Heart left ventricle (tissue), 16 donors: ENCODE measurements around the gene TMBIM4. TPM values are rescaled to one million over a fixed set of nuclear protein-coding genes. Genes with fewer than 3 reads are reported as not detected.

Experiments used
- ATAC-seq, 4 donors: fragments of 200-7000 bp; cut with Tn5 transposase; one replicate each; pipeline ENCODE4 v1.9.1; 2020 to 2022; ENCODE audit warnings: moderate library complexity in 4 of 4, mild to moderate bottlenecking in 3 of 4, moderate number of reproducible peaks in 1 of 4
- DNase-seq, 5 donors: peaks; one replicate each; pipeline ENCODE4 v3.0.0-alpha.2; 2020
- H3K27ac ChIP-seq, 12 donors: fragments of 200-600 bp; sonication (generic) in 4 of 12; one replicate each; pipeline versions ENCODE4 v1.5.0 to v1.8.0; 2016 to 2022; ENCODE audit warnings: mild to moderate bottlenecking in 2 of 12
- H3K27me3 ChIP-seq, 9 donors: fragments of 200-600 bp; sonication (generic) in 2 of 9; one replicate each; pipeline versions ENCODE4 v1.5.1 to v1.8.0; 2016 to 2022; ENCODE audit warnings: mild to moderate bottlenecking in 3 of 9
- H3K36me3 ChIP-seq, 9 donors: fragments of 200-600 bp; sonication (generic) in 2 of 9; one replicate each; pipeline versions ENCODE4 v1.5.0 to v1.8.0; 2018 to 2022; ENCODE audit warnings: mild to moderate bottlenecking in 2 of 9
- H3K4me1 ChIP-seq, 12 donors: fragments of 200-600 bp; sonication (generic) in 4 of 12; one replicate each; pipeline versions ENCODE4 v1.5.0 to v1.8.0; 2016 to 2022; ENCODE audit warnings: mild to moderate bottlenecking in 3 of 12
- H3K4me3 ChIP-seq, 12 donors: fragments of 200-600 bp; sonication (generic) in 4 of 12; one replicate each; pipeline versions ENCODE4 v1.5.0 to v1.8.0; 2017 to 2022; ENCODE audit warnings: mild to moderate bottlenecking in 9 of 12, moderate library complexity in 4 of 12
- H3K9me3 ChIP-seq, 12 donors: fragments of 200-600 bp; sonication (generic) in 4 of 12; one replicate each; pipeline versions ENCODE4 v1.5.0 to v1.8.0; 2016 to 2022; ENCODE audit warnings: mild to moderate bottlenecking in 1 of 12
- CTCF ChIP-seq, 12 donors: fragments of 200-600 bp; sonication (generic) in 4 of 12; IDR thresholded peaks; one replicate each; pipeline versions ENCODE4 v1.5.0 to v1.8.0; 2018 to 2022; ENCODE audit warnings: antibody characterized with exemption in 12 of 12, mild to moderate bottlenecking in 5 of 12
- POLR2A ChIP-seq, 2 donors: fragments of 450-650 bp; IDR thresholded peaks; one replicate each; pipeline ENCODE4 v1.6.1; 2017; ENCODE audit warnings: antibody characterized with exemption in 2 of 2, mild to moderate bottlenecking in 2 of 2, moderate library complexity in 2 of 2
- WGBS, 4 donors: extraction: QIAGEN DNeasy Blood & Tissue Kit in 2 of 4; methylation state at CpG; one replicate each; pipeline versions ENCODE4 v1.1.5 to v1.1.7; 2013 to 2018; 5-methylcytosine and 5-hydroxymethylcytosine counted together
- intact Hi-C, 10 donors: fragments of 100-400 bp; cut with DNase I; formaldehyde crosslinking; loops; one replicate each; pipeline versions ENCODE4 v1.11.1 to v1.14.2; 2022
- polyA plus RNA-seq, 2 donors: library from polyadenylated mRNA; stranded (reverse); fragments of 200-250 nt; gene quantifications; one replicate each; pipeline ENCODE4 v1.2.3, GENCODE V29; 2013
- total RNA-seq, 9 donors: library from RNA; depleted of rRNA in 2 of 9; stranded (reverse); fragments of >200 nt in 2 of 9; fragmentation: NEBNext Ultra II Directional in 3 of 9; extraction: Animal tissue kit (Norgen Biotek cat#: 25700) in 3 of 9; gene quantifications; one replicate each; pipeline versions ENCODE4 v1.1.0 to v1.2.4, GENCODE V29; 2016 to 2023
- donor health status: ischemic (EF 13 %, LVEDD 7.1; RV severe dilation, severe dysfunction).
- donor health status: healthy with polysubstance abuse.
- donor health status: DM: no; HTN: yes; CAD: no.
- donor health status: DM: no; HTN: no; CAD: no.
- donor health status: ischemic (EF 25% LVEDD 6.9; RV normal size, moderate dysfunction).
- donor health status: ischemic (EF 25% LVEDD 5.7; RV mildly dilated, moderate dysfunction).
- donor health status: healthy.
- donor health status: DM: yes; HTN: yes; CAD: no.
- donor health status: ischemic (EF 35%, LVEDD 5.7; RV mildly dilated, moderate dysfunction).
- donor health status: nonischemic (EF 11% LVEDD 7.7; RV severe dilation, severe dysfunction).
- donor health status: DM: yes; HTN: yes; CAD: no.
- donor health status: PGD.
- donor health status: ischemic (EF 29% LVEDD 5.4; RV normal size, mild dysfunction).
- donor health status: nonischemic (EF 23%, LVEDD 6.1; RV moderate dilation, normal function).

The TMBIM4 gene
- total and polyA plus RNA-seq, 11 donors: 52.2 to 131 (median 86.2) TPM

DNA sequence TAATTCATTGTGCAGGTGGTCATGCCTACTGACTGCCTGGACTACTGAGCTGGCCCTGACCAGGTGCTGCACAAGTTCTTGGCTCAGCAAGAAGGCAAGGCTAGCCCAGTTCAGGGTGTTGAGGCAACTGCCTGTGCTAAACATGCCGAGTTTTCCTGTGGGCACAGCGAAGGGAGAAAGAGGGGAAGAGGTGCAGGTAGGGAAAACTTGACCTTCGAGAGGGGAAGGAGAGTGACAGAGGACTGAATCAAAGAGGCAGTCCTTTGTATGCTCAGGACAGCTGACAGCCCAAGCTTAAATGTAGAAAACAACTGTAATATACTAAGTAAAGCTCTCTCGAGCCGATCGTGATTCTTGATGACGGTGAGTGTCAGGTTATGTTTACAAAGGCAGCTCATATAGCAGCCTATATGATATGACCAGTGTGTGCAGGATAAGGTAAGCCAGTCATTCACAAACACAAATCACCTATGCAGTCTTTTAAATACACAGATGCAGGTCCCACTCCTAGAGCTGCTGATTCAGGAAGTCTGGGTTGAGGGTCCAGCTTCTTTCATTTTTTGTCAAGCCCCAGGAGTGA, 21.8 kb upstream of the TMBIM4 start:
- 81 to 89% (median 82%) methylated on average over 7 of the region's 7 CpGs for WGBS, 4 donors
- H3K27me3 ChIP-seq: peaks cover 0 to 11% (median 0%) of the 10 kb centered on the region in 9 donors
- no peak for TF ChIP-seq POLR2A (IDR thresholded peaks at IDR 0.05)
- no peak for TF ChIP-seq CTCF (IDR thresholded peaks at IDR 0.05)

DNA sequence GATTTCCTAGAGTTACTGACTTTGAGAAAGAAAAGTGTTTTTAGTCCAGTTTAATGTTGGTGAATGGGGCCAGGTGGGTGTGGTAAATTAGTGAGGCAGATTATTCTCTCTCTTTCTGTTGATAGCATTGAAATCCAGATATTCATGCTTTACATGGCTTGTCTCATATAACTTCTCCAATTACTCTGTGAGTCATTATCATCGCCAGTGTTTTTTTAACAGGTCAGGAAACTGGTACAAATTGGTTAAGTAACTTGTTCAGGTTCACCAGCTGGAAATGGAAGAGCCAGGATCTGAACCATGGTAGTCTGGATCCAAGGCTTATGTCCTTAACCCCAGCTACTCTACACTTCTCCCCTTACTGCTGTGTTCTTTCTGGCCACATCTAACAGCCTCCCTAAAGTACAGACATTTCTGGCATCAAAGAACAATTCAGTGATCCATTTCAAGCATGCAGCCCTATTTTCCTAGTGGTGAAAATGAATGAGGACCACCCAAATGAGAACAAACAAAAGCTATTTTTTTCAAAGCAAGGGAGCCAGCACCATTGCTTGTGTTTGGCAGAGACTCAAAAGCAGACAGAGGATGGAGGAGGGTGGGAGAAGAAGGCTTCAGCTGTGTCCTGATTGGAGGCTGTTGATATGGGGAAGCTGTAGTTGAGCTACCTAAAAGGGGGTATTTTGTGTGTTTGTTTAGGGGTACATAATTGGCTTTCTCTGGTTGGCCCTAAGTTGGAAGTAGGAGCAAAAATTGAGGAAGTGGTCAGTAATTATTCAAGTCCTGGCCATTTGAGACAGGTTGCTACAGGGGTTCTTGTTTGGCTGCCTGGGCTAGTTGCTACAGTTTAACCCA, 20.9 kb upstream of the TMBIM4 start:
- peak overlapping the region in 9 of 12 donors; percentile 59 to 75 (median 65) for H3K4me3 ChIP-seq
- DNase-seq (no peak), ATAC-seq (no peak)
- peak overlapping the region in 7 of 12 donors; percentile 82 to 96 (median 91) for H3K27ac ChIP-seq
- TF ChIP-seq POLR2A (IDR thresholded peaks at IDR 0.05) (no peak), CTCF (IDR thresholded peaks at IDR 0.05) (no peak)
- H3K9me3 ChIP-seq: no peaks in the 10 kb centered on the region
- WGBS, 4 donors: 58 to 74% (median 63%) methylated on average over 1 of the region's 1 CpG
- H3K27me3 ChIP-seq: peaks cover 0 to 11% (median 0%) of the 10 kb centered on the region in 9 donors
- intact Hi-C loops: loop anchor here in 1 of 10 donors (5.0 kb wide), 1 partner anchor 47 kb away; no protein-coding TSS in a partner anchor
- H3K4me1 ChIP-seq: peaks cover 0 to 70% (median 7%) of the 10 kb centered on the region in 12 donors
- no peaks in the 10 kb centered on the region for H3K36me3 ChIP-seq

More for the DNA sequence above, 21.8 kb upstream of the TMBIM4 start:
- intact Hi-C loops: loop anchor here in 1 of 10 donors (5.0 kb wide), 1 partner anchor 46 kb away; no protein-coding TSS in a partner anchor
- peaks cover 0 to 77% (median 7%) of the 10 kb centered on the region in 12 donors for H3K4me1 ChIP-seq
- peak overlapping the region in 1 of 12 donors; percentile 96 for H3K27ac ChIP-seq
- H3K9me3 ChIP-seq: no peaks in the 10 kb centered on the region
- peak overlapping the region in 1 of 12 donors; percentile 8 for H3K4me3 ChIP-seq
- H3K36me3 ChIP-seq: no peaks in the 10 kb centered on the region
- DNase-seq (no peak), ATAC-seq (no peak)

DNA sequence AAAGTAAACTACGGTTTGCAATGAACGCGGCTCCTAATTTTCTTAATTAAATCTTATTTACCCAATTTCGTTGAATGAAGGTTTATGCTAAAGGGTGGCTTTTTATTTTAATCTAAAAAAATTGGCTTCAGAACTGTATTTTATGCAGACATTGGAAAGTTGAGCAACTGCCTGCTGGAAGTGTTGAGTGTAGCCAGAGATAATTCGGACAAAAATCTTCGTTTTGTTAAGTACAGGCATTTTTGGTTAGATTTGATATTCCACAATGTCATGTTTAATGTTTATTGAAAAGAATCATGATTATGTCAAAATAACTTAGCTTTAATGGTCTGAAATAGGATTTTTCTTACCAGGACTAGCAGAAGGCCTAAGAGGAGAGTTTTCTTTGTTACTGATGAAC, 20.1 kb upstream of the TMBIM4 start:
- no peaks in the 10 kb centered on the region for H3K9me3 ChIP-seq
- intact Hi-C loops: loop anchor here in 4 of 10 donors (1.0 to 5.0 kb wide), 4 partner anchors 19 to 47 kb away; partner anchors contain the start of gene TMBIM4 (in 2 of the 4)
- WGBS, 4 donors: 55 to 67% (median 57%) methylated on average over 6 of the region's 6 CpGs
- H3K4me1 ChIP-seq: peaks cover 0 to 61% (median 7%) of the 10 kb centered on the region in 12 donors
- H3K4me3 ChIP-seq: peak overlapping the region; percentile 40 to 75 (median 65)
- peaks cover 0 to 11% (median 0%) of the 10 kb centered on the region in 9 donors for H3K27me3 ChIP-seq
- H3K36me3 ChIP-seq: no peaks in the 10 kb centered on the region
- TF ChIP-seq POLR2A (IDR thresholded peaks at IDR 0.05) (no peak), CTCF (IDR thresholded peaks at IDR 0.05) (no peak)
- DNase-seq (no peak), ATAC-seq (no peak)
- H3K27ac ChIP-seq: peak overlapping the region; percentile 82 to 96 (median 91)

- intact Hi-C loops: loop anchor here in 3 of 10 donors (1.0 to 2.0 kb wide), 3 partner anchors 19 to 21 kb away; partner anchors contain the start of gene TMBIM4 (in 2 of the 3)
- Histone ChIP-seq H3K27me3 (peaks cover 0 to 11% (median 0%) of the 10 kb centered on the region in 9 donors), H3K4me3 (peak overlapping the region; percentile 40 to 75 (median 65)), H3K27ac (peak overlapping the region; percentile 82 to 96 (median 91)), H3K36me3 (no peaks in the 10 kb centered on the region), H3K9me3 (no peaks in the 10 kb centered on the region), H3K4me1 (peaks cover 0 to 57% (median 7%) of the 10 kb centered on the region in 12 donors)
- ATAC-seq (no peak), DNase-seq (peak in 2 of 5 donors; percentile 9 to 34)
- TF ChIP-seq POLR2A (IDR thresholded peaks at IDR 0.05): no peak
- TF ChIP-seq CTCF (IDR thresholded peaks at IDR 0.05): no peak
- 11 to 30% (median 13%) methylated on average over 7 to 18 of the region's 18 CpGs for WGBS, 4 donors
Measured at GRCh38 chr12:66189486-66189843, 19.7 kb upstream of the TMBIM4 start.
